A673 (cell line): Measurements from ENCODE around the gene AHSG. TPM values are rescaled to one million over a fixed set of nuclear protein-coding genes. Genes with fewer than 3 reads are reported as not detected.

ENCODE experiments used
- BruUV-seq: library from RNA; stranded (reverse); fragments of 400-500 nt; replicated peaks from 2 replicates; lab custom pipeline; 2021; lab: Mats Ljungman, UMichigan
- CTCF ChIA-PET: fragments of 300-600 bp; sonication (Branson Sonifier 250); formaldehyde crosslinking; loops from one replicate; lab custom pipeline; 2022; ENCODE audit warnings: antibody characterized with exemption; lab: Charles Lee
- POLR2A ChIA-PET: fragments of 300-600 bp; sonication (Branson Sonifier 250); formaldehyde crosslinking; loops from one replicate; lab custom pipeline; 2022; ENCODE audit warnings: antibody characterized with exemption; ENCODE audit not compliant: low non-redundant PET; lab: Charles Lee
- DNase-seq: peaks from one replicate; pipeline ENCODE4 v3.0.0-alpha.2; 2015; ENCODE audit warnings: low spot score
- H3K27ac ChIP-seq: fragments of 200-600 bp; sonication (generic); 2 replicates; pipeline ENCODE4 v1.5.1; 2016; ENCODE audit warnings: mixed run types, low read depth, mild to moderate bottlenecking, mixed read lengths, antibody characterized with exemption, low read length; ENCODE audit not compliant: poor library complexity, severe bottlenecking
- H3K27me3 ChIP-seq: fragments of 200-600 bp; sonication (generic); replicated peaks from 2 replicates; pipeline ENCODE4 v1.6.1; 2017; ENCODE audit warnings: mixed run types, low read depth, mild to moderate bottlenecking, mixed read lengths, antibody characterized with exemption, low read length; ENCODE audit not compliant: insufficient read depth, poor library complexity
- H3K36me3 ChIP-seq: fragments of 200-600 bp; sonication (generic); 2 replicates; pipeline ENCODE4 v1.6.1; 2016; ENCODE audit warnings: mixed run types, mild to moderate bottlenecking, mixed read lengths, antibody characterized with exemption, low read length; ENCODE audit not compliant: insufficient read depth, poor library complexity, severe bottlenecking
- H3K4me1 ChIP-seq: fragments of 200-600 bp; sonication (generic); 2 replicates; pipeline ENCODE4 v1.6.1; 2017; ENCODE audit warnings: mixed run types, mild to moderate bottlenecking, mixed read lengths, antibody characterized with exemption, low read length; ENCODE audit not compliant: insufficient read depth, poor library complexity, severe bottlenecking
- H3K4me3 ChIP-seq: fragments of 200-600 bp; sonication (generic); 2 replicates; pipeline ENCODE4 v1.5.1; 2016; ENCODE audit warnings: low read depth, mixed run types, mild to moderate bottlenecking, mixed read lengths, low read length; ENCODE audit not compliant: poor library complexity, severe bottlenecking
- H3K9me3 ChIP-seq: fragments of 200-600 bp; sonication (generic); 2 replicates; pipeline ENCODE4 v1.6.1; 2016; ENCODE audit warnings: mixed run types, low read depth, mild to moderate bottlenecking, mixed read lengths, antibody characterized with exemption, low read length; ENCODE audit not compliant: poor library complexity, severe bottlenecking
- EZH2 ChIP-seq: fragments of 200-600 bp; sonication (generic); IDR thresholded peaks from 2 replicates; pipeline ENCODE4 v1.6.1; 2017; ENCODE audit warnings: borderline replicate concordance, low read depth, mild to moderate bottlenecking, mixed read lengths, antibody characterized with exemption, low read length; ENCODE audit not compliant: poor library complexity, severe bottlenecking
- intact Hi-C: fragments of 100-400 bp; cut with micrococcal nuclease; formaldehyde crosslinking; loops from one replicate; pipeline ENCODE4 v1.10.0; 2022; ENCODE audit not compliant: unreplicated experiment
- total RNA-seq: library from RNA; stranded (reverse); gene quantifications from 2 replicates; pipeline ENCODE4 v1.2.3, GENCODE V29; 2021
- TF ChIP-seq, protein P1 (sequence below): fragments of 300-800, 200-600 bp; sonication (generic); conservative IDR thresholded peaks from 2 replicates; pipeline ENCODE4 v1.5.1; 2017; ENCODE audit warnings: low read depth, mild to moderate bottlenecking, antibody characterized with exemption, low read length, moderate library complexity, mixed read lengths

Gene AHSG
- total RNA-seq, 1 experiment from 2014 or later: 4.9 TPM

DNA sequence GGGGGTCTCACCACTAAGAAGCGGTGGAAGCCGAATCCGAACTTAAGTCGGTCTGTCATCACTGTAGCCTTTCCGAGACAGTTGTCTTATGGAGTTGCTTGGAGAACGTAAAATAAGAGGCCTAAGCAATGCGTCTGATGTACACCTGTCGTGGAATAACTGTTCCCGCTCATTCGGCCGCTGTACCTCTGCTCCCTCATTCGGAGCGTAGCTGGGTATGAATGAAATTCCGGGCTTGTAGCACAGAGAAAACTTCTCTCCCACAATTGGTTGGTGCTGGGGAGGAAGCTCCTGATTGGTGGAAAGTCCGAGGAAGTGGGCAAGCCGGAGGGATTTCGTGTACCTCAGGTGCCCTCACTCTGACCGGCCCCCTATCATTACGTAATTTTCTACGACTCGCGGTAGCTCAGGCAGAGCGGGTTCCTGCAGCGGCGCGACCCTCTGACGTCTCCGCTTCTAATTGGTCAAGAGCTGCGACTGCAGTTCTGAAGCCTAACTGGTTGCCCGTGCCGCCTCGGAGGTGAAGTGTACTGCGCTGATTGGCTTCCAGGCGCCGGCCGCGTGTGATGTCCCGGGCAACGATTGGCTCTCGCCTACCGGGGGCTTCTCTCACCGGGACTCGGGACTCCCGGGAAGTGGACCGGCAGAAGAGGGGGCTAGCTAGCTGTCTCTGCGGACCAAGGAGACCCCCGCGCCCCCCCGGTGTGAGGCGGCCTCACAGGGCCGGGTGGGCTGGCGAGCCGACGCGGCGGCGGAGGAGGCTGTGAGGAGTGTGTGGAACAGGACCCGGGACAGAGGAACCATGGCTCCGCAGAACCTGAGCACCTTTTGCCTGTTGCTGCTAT is 42.5 kb upstream of the AHSG start, which contains the start of gene DNAJB11:
DNAJB11 (plus strand) TSS at position 625 of the 845 bp plus-strand sequence; CDS start at position 803, 178 bp downstream.
- DNase-seq: peak; percentile 100
- H3K27me3 ChIP-seq: no peaks in the 10 kb centered on the region
- peak within 1 kb of the TSS; percentile 95 for H3K27ac ChIP-seq
- H3K9me3 ChIP-seq: no peaks in the 10 kb centered on the region
- peak within 1 kb of the TSS; percentile 96 for H3K4me3 ChIP-seq
- H3K4me1 ChIP-seq: peaks cover 17% of the 10 kb centered on the region
- ChIA-PET CTCF (interaction anchor here (0.7 to 1.7 kb wide), 5 partner anchors 30 to 1109 kb away, joined by 3 to 7 read pairs (median 4); no protein-coding TSS in a partner anchor), POLR2A (interaction anchor here (0.6 kb wide), 3 partner anchors 217 to 1011 kb away, joined by 3 to 4 read pairs (median 3); no protein-coding TSS in a partner anchor)
- H3K36me3 ChIP-seq: peaks cover 33% of the 10 kb centered on the region
- TF ChIP-seq, protein P1, sequence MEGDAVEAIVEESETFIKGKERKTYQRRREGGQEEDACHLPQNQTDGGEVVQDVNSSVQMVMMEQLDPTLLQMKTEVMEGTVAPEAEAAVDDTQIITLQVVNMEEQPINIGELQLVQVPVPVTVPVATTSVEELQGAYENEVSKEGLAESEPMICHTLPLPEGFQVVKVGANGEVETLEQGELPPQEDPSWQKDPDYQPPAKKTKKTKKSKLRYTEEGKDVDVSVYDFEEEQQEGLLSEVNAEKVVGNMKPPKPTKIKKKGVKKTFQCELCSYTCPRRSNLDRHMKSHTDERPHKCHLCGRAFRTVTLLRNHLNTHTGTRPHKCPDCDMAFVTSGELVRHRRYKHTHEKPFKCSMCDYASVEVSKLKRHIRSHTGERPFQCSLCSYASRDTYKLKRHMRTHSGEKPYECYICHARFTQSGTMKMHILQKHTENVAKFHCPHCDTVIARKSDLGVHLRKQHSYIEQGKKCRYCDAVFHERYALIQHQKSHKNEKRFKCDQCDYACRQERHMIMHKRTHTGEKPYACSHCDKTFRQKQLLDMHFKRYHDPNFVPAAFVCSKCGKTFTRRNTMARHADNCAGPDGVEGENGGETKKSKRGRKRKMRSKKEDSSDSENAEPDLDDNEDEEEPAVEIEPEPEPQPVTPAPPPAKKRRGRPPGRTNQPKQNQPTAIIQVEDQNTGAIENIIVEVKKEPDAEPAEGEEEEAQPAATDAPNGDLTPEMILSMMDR: no peak
- TF ChIP-seq EZH2: no peak
- intact Hi-C loops: no loop called here
- no TSS peak for BruUV-seq

DNA sequence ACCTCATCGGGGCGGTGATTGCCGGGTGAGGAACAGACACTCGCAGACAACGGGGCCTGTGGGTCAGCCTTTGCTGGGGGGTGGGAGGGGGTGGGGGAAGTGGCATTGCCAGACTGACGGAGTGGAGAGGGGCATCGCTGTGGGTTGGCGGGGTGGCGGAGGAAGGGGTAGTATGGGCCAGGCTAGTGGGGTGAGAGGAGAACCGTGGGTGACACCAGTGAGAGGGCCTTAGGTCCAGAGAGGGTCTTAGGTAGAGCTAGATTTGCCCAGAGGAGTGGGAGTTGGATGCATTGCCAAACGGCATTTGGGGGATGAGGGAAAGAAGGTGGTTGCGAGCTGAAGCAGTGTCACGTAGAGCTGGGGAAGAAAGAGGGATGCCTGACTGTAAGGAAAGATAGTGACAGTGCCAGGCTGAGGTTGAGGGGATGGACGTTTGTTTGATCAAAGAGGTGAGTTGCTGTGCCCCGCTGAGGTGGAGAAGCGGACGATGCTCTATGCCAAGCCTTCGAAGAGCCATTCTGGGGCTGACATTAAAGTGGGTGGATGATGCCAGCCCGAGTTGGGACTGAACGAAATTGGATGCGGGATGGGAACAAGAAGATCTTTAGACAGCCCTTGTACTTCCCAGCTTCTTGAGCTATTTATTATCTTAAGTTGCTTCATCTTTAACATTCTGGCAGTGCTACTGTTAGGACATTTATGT is 41.8 kb upstream of the AHSG start:
- H3K27me3 ChIP-seq: no peaks in the 10 kb centered on the region
- peak overlapping the region; percentile 95 for H3K27ac ChIP-seq
- ChIA-PET CTCF (interaction anchor here (0.7 to 1.7 kb wide), 3 partner anchors 43 to 1108 kb away, joined by 4 to 7 read pairs (median 6); no protein-coding TSS in a partner anchor), POLR2A (no interaction called here)
- H3K36me3 ChIP-seq: peaks cover 41% of the 10 kb centered on the region
- no peaks in the 10 kb centered on the region for H3K9me3 ChIP-seq
- no peak for TF ChIP-seq EZH2
- TF ChIP-seq, protein P1: no peak
- peaks cover 17% of the 10 kb centered on the region for H3K4me1 ChIP-seq
- peak overlapping the region; percentile 96 for H3K4me3 ChIP-seq
- no peak for DNase-seq
- BruUV-seq: TSS peak; percentile 36
- intact Hi-C loops: no loop called here

DNA sequence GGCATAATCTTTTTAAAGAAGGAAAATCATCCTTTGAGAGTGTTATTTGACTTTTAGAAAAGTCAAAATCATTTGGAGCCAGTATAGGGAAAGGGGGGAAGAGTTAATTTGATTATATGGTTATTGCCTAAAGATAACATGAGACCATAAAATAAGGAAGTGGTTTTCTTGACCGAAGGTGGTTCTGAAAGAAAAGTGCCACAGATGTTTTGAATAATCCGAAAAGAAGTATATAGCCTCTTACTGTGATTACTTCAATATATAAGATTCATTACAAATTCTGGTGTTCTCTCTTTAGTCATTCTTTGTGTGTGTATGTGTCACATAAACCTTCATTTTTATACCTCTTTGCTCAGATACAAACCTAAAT is 41.2 kb upstream of the AHSG start:
- BruUV-seq: no TSS peak
- TF ChIP-seq, protein P1: no peak
- TF ChIP-seq EZH2: no peak
- DNase-seq: no peak
- H3K4me1 ChIP-seq: peaks cover 17% of the 10 kb centered on the region
- H3K27ac ChIP-seq: no peak overlapping the region
- CTCF ChIA-PET: no interaction called here
- peak overlapping the region; percentile 96 for H3K4me3 ChIP-seq
- intact Hi-C loops: no loop called here
- no peaks in the 10 kb centered on the region for H3K27me3 ChIP-seq
- peaks cover 46% of the 10 kb centered on the region for H3K36me3 ChIP-seq
- H3K9me3 ChIP-seq: no peaks in the 10 kb centered on the region
- POLR2A ChIA-PET: no interaction called here
